HG02885 (cell line): ENCODE measurements around the gene TPM1.
"Not testable (repeated sequence)": the region's sequence is repeated elsewhere in the genome, so short reads cannot be mapped to it uniquely, and the experiment has no call there.

Experiments
- ATAC-seq: cut with Tn5 transposase; IDR thresholded peaks from one replicate; pipeline ENCODE4 v1.9.1; 2021; ENCODE audit warnings: mild to moderate bottlenecking; ENCODE audit not compliant: unreplicated experiment, poor library complexity

The TPM1 gene

GRCh38 chr15:63041974-63042876, at the start of gene TPM1:
TSS of gene TPM1 (plus strand) at chr15:63042747. CDS start at chr15:63042830, 83 bp downstream.
- ATAC-seq: no peak

GRCh38 chr15:62993066-62993465, 49.5 kb upstream of the TPM1 start:
- no peak for ATAC-seq

- ATAC-seq: not testable (repeated sequence)
Observed at GRCh38 chr15:62993632-62994031, 48.9 kb upstream of the TPM1 start.

- ATAC-seq: no peak
Observed at GRCh38 chr15:62994439-62994838, 48.1 kb upstream of the TPM1 start.

- no peak for ATAC-seq
Observed at GRCh38 chr15:62994975-62995681, 47.4 kb upstream of the TPM1 start.

- no peak for ATAC-seq
Observed at GRCh38 chr15:62997441-62997840, 45.1 kb upstream of the TPM1 start.

- ATAC-seq: no peak
Observed at GRCh38 chr15:62998262-62998890, 44.2 kb upstream of the TPM1 start.

GRCh38 chr15:62999178-62999577, 43.4 kb upstream of the TPM1 start:
- ATAC-seq: no peak

GRCh38 chr15:62999923-63000561, 42.5 kb upstream of the TPM1 start:
- no peak for ATAC-seq

GRCh38 chr15:63000706-63001105, 41.8 kb upstream of the TPM1 start:
- ATAC-seq: no peak

- no peak for ATAC-seq
Observed at GRCh38 chr15:63004211-63004610, 38.3 kb upstream of the TPM1 start.

GRCh38 chr15:63006032-63006878, 36.3 kb upstream of the TPM1 start:
- ATAC-seq: no peak

- ATAC-seq: no peak
Observed at GRCh38 chr15:63008333-63009049, 34.1 kb upstream of the TPM1 start.

- no peak for ATAC-seq
Observed at GRCh38 chr15:63010386-63010785, 32.2 kb upstream of the TPM1 start.

GRCh38 chr15:63010920-63011693, 31.4 kb upstream of the TPM1 start:
- ATAC-seq: no peak

GRCh38 chr15:63012444-63012843, 30.1 kb upstream of the TPM1 start:
- ATAC-seq: no peak

- ATAC-seq: no peak
Observed at GRCh38 chr15:63013052-63013808, 29.3 kb upstream of the TPM1 start.

- ATAC-seq: no peak
Observed at GRCh38 chr15:63014578-63014977, 28.0 kb upstream of the TPM1 start.
